PC-3 (cell line): ENCODE results near the gene CDC34.

Experiments
- EZH2 ChIP-seq: fragments of 300-600 bp; sonication (generic); IDR thresholded peaks from one replicate; pipeline ENCODE4 v1.6.1; 2017; ENCODE audit warnings: antibody characterized with exemption, mild to moderate bottlenecking, low read length; ENCODE audit not compliant: unreplicated experiment
- TF ChIP-seq, protein P1 (sequence below): fragments of 300-600 bp; sonication (generic); conservative IDR thresholded peaks from 2 replicates; pipeline ENCODE4 v1.5.1; 2017; ENCODE audit warnings: antibody characterized with exemption, low read depth, mild to moderate bottlenecking, low read length

DNA sequence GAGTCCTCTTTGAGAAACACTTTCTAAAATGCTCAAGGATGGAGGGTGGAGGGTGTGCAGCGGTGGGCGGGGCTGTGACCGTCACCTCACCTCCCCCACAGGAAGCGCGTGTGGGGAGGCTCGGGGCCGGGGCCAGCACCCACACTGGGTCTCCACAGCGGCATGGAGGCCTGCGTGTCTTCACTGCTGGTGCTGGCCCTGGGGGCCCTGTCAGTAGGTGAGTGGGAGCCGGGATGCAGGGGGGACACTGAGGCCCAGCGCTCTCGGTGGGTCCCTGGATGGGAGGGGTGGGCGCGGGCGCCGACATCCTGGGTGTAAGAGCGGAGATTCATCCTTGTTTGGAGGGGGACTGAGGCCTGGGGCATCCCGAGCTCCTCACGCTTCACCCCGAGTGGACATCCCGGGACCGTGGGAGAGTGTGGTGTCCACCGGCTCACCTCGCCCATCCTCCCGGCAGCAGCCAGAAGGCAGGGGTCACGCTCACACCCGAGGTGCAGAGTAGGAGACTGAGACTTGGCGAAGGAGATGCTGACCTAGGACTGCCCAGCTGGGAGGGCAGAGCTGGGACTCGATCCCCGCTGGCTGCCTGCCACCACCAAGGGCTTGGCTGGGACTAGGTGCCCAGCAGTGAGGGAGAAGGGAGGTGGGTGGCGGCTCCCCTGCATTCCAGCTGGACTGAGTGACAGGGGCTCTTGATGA is 12.5 kb downstream of the CDC34 start, which contains the start of gene GZMM:
- TF ChIP-seq, protein P1, sequence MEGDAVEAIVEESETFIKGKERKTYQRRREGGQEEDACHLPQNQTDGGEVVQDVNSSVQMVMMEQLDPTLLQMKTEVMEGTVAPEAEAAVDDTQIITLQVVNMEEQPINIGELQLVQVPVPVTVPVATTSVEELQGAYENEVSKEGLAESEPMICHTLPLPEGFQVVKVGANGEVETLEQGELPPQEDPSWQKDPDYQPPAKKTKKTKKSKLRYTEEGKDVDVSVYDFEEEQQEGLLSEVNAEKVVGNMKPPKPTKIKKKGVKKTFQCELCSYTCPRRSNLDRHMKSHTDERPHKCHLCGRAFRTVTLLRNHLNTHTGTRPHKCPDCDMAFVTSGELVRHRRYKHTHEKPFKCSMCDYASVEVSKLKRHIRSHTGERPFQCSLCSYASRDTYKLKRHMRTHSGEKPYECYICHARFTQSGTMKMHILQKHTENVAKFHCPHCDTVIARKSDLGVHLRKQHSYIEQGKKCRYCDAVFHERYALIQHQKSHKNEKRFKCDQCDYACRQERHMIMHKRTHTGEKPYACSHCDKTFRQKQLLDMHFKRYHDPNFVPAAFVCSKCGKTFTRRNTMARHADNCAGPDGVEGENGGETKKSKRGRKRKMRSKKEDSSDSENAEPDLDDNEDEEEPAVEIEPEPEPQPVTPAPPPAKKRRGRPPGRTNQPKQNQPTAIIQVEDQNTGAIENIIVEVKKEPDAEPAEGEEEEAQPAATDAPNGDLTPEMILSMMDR: no peak
- TF ChIP-seq EZH2: no peak
